Endothelial cell of umbilical vein (primary cell): ENCODE data around the gene DENND1B. TPM values are rescaled to one million over a fixed set of nuclear protein-coding genes. Genes with fewer than 3 reads are reported as not detected.

Experiments used
- BruUV-seq: library from RNA; stranded (reverse); fragments of 400-500 nt; replicated peaks from 2 replicates; lab custom pipeline; 2021; lab: Mats Ljungman, UMichigan
- CTCF ChIA-PET: fragments of 300-600, 350-600 bp; sonication (Branson Sonifier 250); formaldehyde crosslinking; loops from one replicate; lab custom pipeline; 2021; ENCODE audit warnings: antibody characterized with exemption, inconsistent platforms; lab: Charles Lee
- POLR2A ChIA-PET: fragments of 300-600, 350-600 bp; sonication (Branson Sonifier 250); formaldehyde crosslinking; loops from one replicate; lab custom pipeline; 2021; ENCODE audit warnings: antibody characterized with exemption, inconsistent platforms; lab: Charles Lee
- DNase-seq: peaks from one replicate; pipeline ENCODE4 v3.0.0-alpha.2; 2011; ENCODE audit warnings: low read depth, low spot score
- FAIRE-seq: peaks from 2 replicates; lab custom pipeline; 2011; peaks lifted over from hg19 to GRCh38; lab: Jason Lieb, UNC
- H2AFZ ChIP-seq: 2 replicates; pipeline ENCODE4 v1.6.0; 2012; ENCODE audit warnings: low read depth, low read length, control low read depth, inconsistent platforms
- H3K27ac ChIP-seq: 2 replicates; pipeline ENCODE4 v1.5.1; 2011; ENCODE audit warnings: low read depth, mild to moderate bottlenecking, control low read depth, low read length, moderate library complexity; ENCODE audit not compliant: insufficient read depth
- H3K27me3 ChIP-seq, 2 experiments: 2 replicates each; pipeline versions ENCODE4 v1.6.0 to v1.6.1; 2011; ENCODE audit warnings: low read length in 2 of 2, mixed read lengths in 1 of 2; ENCODE audit not compliant: control insufficient read depth in 2 of 2, insufficient read depth in 2 of 2
- H3K36me3 ChIP-seq, 2 experiments: 2 replicates in 1 of 2; 3 replicates in 1 of 2; pipeline ENCODE4 v1.5.1; 2011; ENCODE audit warnings: low read length in 2 of 2, mild to moderate bottlenecking in 1 of 2, moderate library complexity in 1 of 2; ENCODE audit not compliant: control insufficient read depth in 2 of 2, insufficient read depth in 2 of 2; ENCODE audit errors: extremely low read depth in 1 of 2
- H3K4me1 ChIP-seq: 3 replicates; pipeline ENCODE4 v1.5.1; 2011; ENCODE audit warnings: mild to moderate bottlenecking, low read length; ENCODE audit not compliant: control insufficient read depth, insufficient read depth; ENCODE audit errors: extremely low read depth
- H3K4me2 ChIP-seq: 2 replicates; pipeline ENCODE4 v1.6.1; 2011; ENCODE audit warnings: low read length, control low read depth, mixed read lengths; ENCODE audit not compliant: insufficient read depth
- H3K4me3 ChIP-seq, 3 experiments: fragments of 200-600 bp in 1 of 3; sonication (generic), shearing (Covaris generic) in 1 of 3; replicated peaks in 1 of 3; 2 replicates each; pipeline ENCODE4 v1.5.1; 2011 to 2016; ENCODE audit warnings: control low read depth in 3 of 3, low read length in 3 of 3, mild to moderate bottlenecking in 2 of 3, inconsistent platforms in 1 of 3, low read depth in 1 of 3, moderate library complexity in 1 of 3; ENCODE audit not compliant: insufficient read depth in 1 of 3
- H3K79me2 ChIP-seq: 2 replicates; pipeline ENCODE4 v1.6.0; 2012; ENCODE audit warnings: low read length, inconsistent platforms; ENCODE audit not compliant: control insufficient read depth, insufficient read depth
- H3K9ac ChIP-seq: replicated peaks from 2 replicates; pipeline ENCODE3; 2011; ENCODE audit warnings: low read length, control low read depth; ENCODE audit not compliant: insufficient read depth; ENCODE audit errors: extremely low read depth
- H3K9me1 ChIP-seq: replicated peaks from 3 replicates; pipeline ENCODE4 v1.6.0; 2011; ENCODE audit warnings: mild to moderate bottlenecking, low read length; ENCODE audit not compliant: control insufficient read depth, insufficient read depth; ENCODE audit errors: extremely low read depth
- H3K9me3 ChIP-seq: replicated peaks from 2 replicates; pipeline ENCODE4 v1.5.1; 2012; ENCODE audit warnings: low read length, inconsistent platforms; ENCODE audit not compliant: control insufficient read depth, insufficient read depth
- H4K20me1 ChIP-seq: replicated peaks from 2 replicates; pipeline ENCODE3; 2011; ENCODE audit warnings: mild to moderate bottlenecking, low read length; ENCODE audit not compliant: control insufficient read depth, insufficient read depth; ENCODE audit errors: extremely low read depth
- CTCF ChIP-seq, 2 donors: IDR thresholded peaks; 1 replicate in 1 of 2; 2 replicates in 1 of 2; pipeline ENCODE4 v1.5.1; 2011; ENCODE audit warnings: low read length in 2 of 2, mild to moderate bottlenecking in 2 of 2, moderate library complexity in 2 of 2, control low read depth in 1 of 2, inconsistent platforms in 1 of 2, low read depth in 1 of 2; ENCODE audit not compliant: insufficient read depth in 1 of 2; ENCODE audit errors: extremely low read depth in 1 of 2
- EZH2 ChIP-seq: IDR thresholded peaks from 2 replicates; pipeline ENCODE4 v1.6.1; 2012; ENCODE audit warnings: borderline replicate concordance, low read depth, mild to moderate bottlenecking, moderate library complexity, low read length, inconsistent platforms; ENCODE audit not compliant: severe bottlenecking
- FOS ChIP-seq: IDR thresholded peaks from 2 replicates; pipeline ENCODE4 v1.6.1; 2011; ENCODE audit warnings: mild to moderate bottlenecking, low read length, moderate library complexity, borderline replicate concordance; ENCODE audit not compliant: insufficient read depth
- GATA2 ChIP-seq: IDR thresholded peaks from 2 replicates; pipeline ENCODE4 v1.7.0; 2011; ENCODE audit warnings: low read depth, mild to moderate bottlenecking, moderate library complexity, mixed read lengths, low read length; ENCODE audit not compliant: insufficient read length, insufficient read depth
- JUN ChIP-seq: IDR thresholded peaks from 2 replicates; pipeline ENCODE4 v1.6.1; 2011; ENCODE audit warnings: borderline replicate concordance, low read depth; ENCODE audit not compliant: insufficient read length, insufficient read depth
- MAX ChIP-seq: IDR thresholded peaks from 2 replicates; pipeline ENCODE4 v1.6.1; 2011; ENCODE audit not compliant: insufficient read depth, insufficient read length
- MYC ChIP-seq: IDR thresholded peaks from one replicate; pipeline ENCODE4 v1.6.1; 2011; ENCODE audit warnings: mild to moderate bottlenecking, low read depth, low read length
- POLR2A ChIP-seq: IDR thresholded peaks from 2 replicates; pipeline ENCODE4 v1.6.1; 2012; ENCODE audit warnings: low read depth, mild to moderate bottlenecking, control low read depth, low read length
- POLR2AphosphoS5 ChIP-seq: IDR thresholded peaks from 2 replicates; pipeline ENCODE4 v1.6.1; 2012; ENCODE audit warnings: low read depth, mild to moderate bottlenecking, control low read depth, low read length, moderate library complexity; ENCODE audit not compliant: insufficient read depth
- dilution Hi-C: fragments of 300-500 bp; cut with MboI; formaldehyde crosslinking; loops from one replicate; pipeline ENCODE4 v1.15.0; 2019; ENCODE audit warnings: low sequenced_read_pairs; ENCODE audit not compliant: extremely low pct_ligation_motif_present
- intact Hi-C: fragments of 100-400 bp; cut with micrococcal nuclease; formaldehyde crosslinking; loops from one replicate; pipeline ENCODE4 v1.10.0; 2022
- polyA plus RNA-seq, 4 experiments: library from polyadenylated mRNA; depleted of rRNA in 3 of 4; stranded (reverse) in 3 of 4; unstranded in 1 of 4; fragments of >200 nt; gene quantifications; 2 replicates each; pipeline versions ENCODE4 v1.2.1 to v1.2.3, GENCODE V29; 2011 to 2012; ENCODE audit warnings: missing spikeins in 1 of 4
- total RNA-seq: library from RNA; stranded (reverse); gene quantifications from 2 replicates; pipeline ENCODE4 v1.2.3, GENCODE V29; 2021

DENND1B gene
- total and polyA plus RNA-seq, 2 donors (not counting 3 experiments of a cell fraction or from before 2014, with no cell fraction given): 0.97 to 3.3 TPM

- Histone ChIP-seq H3K9ac (no peak overlapping the region), H3K9me1 (no peaks in the 10 kb centered on the region), H3K36me3 (no peaks in the 10 kb centered on the region), H2AFZ (no peak overlapping the region), H3K27me3 (no peaks in the 10 kb centered on the region), H3K27ac (no peak overlapping the region), H3K4me1 (no peaks in the 10 kb centered on the region), H3K4me3 (no peak overlapping the region), H4K20me1 (no peaks in the 10 kb centered on the region), H3K4me2 (no peak overlapping the region), H3K9me3 (no peaks in the 10 kb centered on the region), H3K79me2 (no peaks in the 10 kb centered on the region)
- BruUV-seq: no TSS peak
- dilution Hi-C loops: no loop called here
- TF ChIP-seq POLR2AphosphoS5 (no peak), GATA2 (no peak), JUN (no peak), MAX (no peak), MYC (no peak), CTCF (IDR thresholded peaks at IDR 0.05; ENCODE audit: extremely low read depth in 1 of 2, insufficient read depth in 1 of 2, low read depth in 1 of 2, low read length in 2 of 2) (no peak), EZH2 (no peak), FOS (no peak), POLR2A (no peak)
- ChIA-PET POLR2A (no interaction called here), CTCF (interaction anchor here (1.6 kb wide), 1 partner anchor 134 kb away, joined by 3 read pairs; no protein-coding TSS in a partner anchor)
- no peak for DNase-seq
- FAIRE-seq: no peak
- intact Hi-C loops: no loop called here
These were observed 39.8 kb downstream of the DENND1B start for GRCh38 chr1:197735461-197735860.
